Liver (tissue), 3 donors: ENCODE data around the gene FREM2.

Source experiments
- EGR1 ChIP-seq, 2 donors: IDR thresholded peaks; 2 replicates each; pipeline ENCODE4 v1.6.1; 2016 to 2018; ENCODE audit warnings: antibody characterized with exemption in 2 of 2, low read depth in 2 of 2
- GABPA ChIP-seq, 2 donors: IDR thresholded peaks in 1 of 2; conservative IDR thresholded peaks in 1 of 2; 2 replicates each; pipeline ENCODE4 v1.6.1; 2016; ENCODE audit warnings: antibody characterized with exemption in 2 of 2, mild to moderate bottlenecking in 1 of 2, moderate library complexity in 1 of 2
- HNF4G ChIP-seq: IDR thresholded peaks from 2 replicates; pipeline ENCODE4 v1.6.1; 2016; ENCODE audit warnings: antibody characterized with exemption
- JUND ChIP-seq, 2 donors: IDR thresholded peaks; 2 replicates each; pipeline ENCODE4 v1.6.1; 2016; ENCODE audit warnings: antibody characterized with exemption in 2 of 2
- RAD21 ChIP-seq, 2 donors: IDR thresholded peaks; 2 replicates each; pipeline ENCODE4 v1.6.1; 2016; ENCODE audit warnings: antibody characterized with exemption in 2 of 2, mild to moderate bottlenecking in 2 of 2
- RXRA ChIP-seq, 2 donors: IDR thresholded peaks; 2 replicates each; pipeline ENCODE4 v1.6.1; 2017 to 2018; ENCODE audit warnings: antibody characterized with exemption in 2 of 2, mild to moderate bottlenecking in 1 of 2
- SP1 ChIP-seq: IDR thresholded peaks from 2 replicates; pipeline ENCODE4 v1.6.1; 2018; ENCODE audit warnings: antibody characterized with exemption, mild to moderate bottlenecking
- TAF1 ChIP-seq: conservative IDR thresholded peaks from 2 replicates; pipeline ENCODE4 v1.6.1; 2016; ENCODE audit warnings: antibody characterized with exemption, mild to moderate bottlenecking
- YY1 ChIP-seq: IDR thresholded peaks from 2 replicates; pipeline ENCODE4 v1.6.1; 2016; ENCODE audit warnings: antibody characterized with exemption, mild to moderate bottlenecking
- TF ChIP-seq, protein P1 (sequence below): fragments of 150-350 bp; IDR thresholded peaks from 2 replicates; pipeline ENCODE4 v1.5.1; 2017; ENCODE audit warnings: improper control_type of control experiment, low read depth, low read length; ENCODE audit not compliant: missing input control
- TF ChIP-seq, protein P2 (sequence below): IDR thresholded peaks from 2 replicates; pipeline ENCODE4 v1.6.1; 2016; ENCODE audit warnings: antibody characterized with exemption
- TF ChIP-seq, protein P3 (sequence below): IDR thresholded peaks from 2 replicates; pipeline ENCODE4 v1.6.1; 2016; ENCODE audit warnings: antibody characterized with exemption, mild to moderate bottlenecking
- TF ChIP-seq, protein P4 (sequence below): IDR thresholded peaks from 2 replicates; pipeline ENCODE4 v1.6.1; 2016; ENCODE audit warnings: antibody characterized with exemption
- TF ChIP-seq, protein P5 (sequence below): IDR thresholded peaks from 2 replicates; pipeline ENCODE4 v1.6.1; 2016; ENCODE audit warnings: antibody characterized with exemption
- donor health status: healthy.
- donor health status: healthy.

DNA sequence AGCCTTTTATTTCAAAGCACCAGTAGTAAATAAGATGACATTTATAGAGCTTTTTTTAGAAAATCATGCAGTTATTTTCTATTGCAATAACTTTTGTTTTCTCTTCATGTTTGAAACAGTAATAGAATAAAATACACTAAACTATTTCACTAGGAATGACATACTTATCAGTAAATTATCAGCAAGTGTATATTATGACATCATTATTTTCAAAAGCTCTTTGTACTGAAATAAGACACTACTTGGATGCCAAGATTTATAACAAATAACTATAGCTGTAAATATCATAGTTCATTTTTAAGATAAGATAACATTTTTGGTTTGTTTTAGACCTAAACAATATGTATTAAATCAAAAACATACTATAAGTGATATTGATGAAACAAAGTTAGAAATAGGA is 246.9 kb downstream of the FREM2 start:
- TF ChIP-seq, protein P1, sequence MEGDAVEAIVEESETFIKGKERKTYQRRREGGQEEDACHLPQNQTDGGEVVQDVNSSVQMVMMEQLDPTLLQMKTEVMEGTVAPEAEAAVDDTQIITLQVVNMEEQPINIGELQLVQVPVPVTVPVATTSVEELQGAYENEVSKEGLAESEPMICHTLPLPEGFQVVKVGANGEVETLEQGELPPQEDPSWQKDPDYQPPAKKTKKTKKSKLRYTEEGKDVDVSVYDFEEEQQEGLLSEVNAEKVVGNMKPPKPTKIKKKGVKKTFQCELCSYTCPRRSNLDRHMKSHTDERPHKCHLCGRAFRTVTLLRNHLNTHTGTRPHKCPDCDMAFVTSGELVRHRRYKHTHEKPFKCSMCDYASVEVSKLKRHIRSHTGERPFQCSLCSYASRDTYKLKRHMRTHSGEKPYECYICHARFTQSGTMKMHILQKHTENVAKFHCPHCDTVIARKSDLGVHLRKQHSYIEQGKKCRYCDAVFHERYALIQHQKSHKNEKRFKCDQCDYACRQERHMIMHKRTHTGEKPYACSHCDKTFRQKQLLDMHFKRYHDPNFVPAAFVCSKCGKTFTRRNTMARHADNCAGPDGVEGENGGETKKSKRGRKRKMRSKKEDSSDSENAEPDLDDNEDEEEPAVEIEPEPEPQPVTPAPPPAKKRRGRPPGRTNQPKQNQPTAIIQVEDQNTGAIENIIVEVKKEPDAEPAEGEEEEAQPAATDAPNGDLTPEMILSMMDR: no peak
- TF ChIP-seq HNF4G (no peak), RAD21 (IDR thresholded peaks at IDR 0.05) (no peak), EGR1 (IDR thresholded peaks at IDR 0.05; ENCODE audit: low read depth in 2 of 2) (no peak), YY1 (no peak), JUND (IDR thresholded peaks at IDR 0.05) (no peak), GABPA (IDR thresholded peaks at IDR 0.05 in 1 of 2, conservative IDR thresholded peaks at IDR 0.05 in 1 of 2) (no peak), TAF1 (no peak), SP1 (no peak), RXRA (IDR thresholded peaks at IDR 0.05) (no peak)
- TF ChIP-seq, protein P2, sequence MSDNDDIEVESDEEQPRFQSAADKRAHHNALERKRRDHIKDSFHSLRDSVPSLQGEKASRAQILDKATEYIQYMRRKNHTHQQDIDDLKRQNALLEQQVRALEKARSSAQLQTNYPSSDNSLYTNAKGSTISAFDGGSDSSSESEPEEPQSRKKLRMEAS: no peak
- TF ChIP-seq, protein P3, sequence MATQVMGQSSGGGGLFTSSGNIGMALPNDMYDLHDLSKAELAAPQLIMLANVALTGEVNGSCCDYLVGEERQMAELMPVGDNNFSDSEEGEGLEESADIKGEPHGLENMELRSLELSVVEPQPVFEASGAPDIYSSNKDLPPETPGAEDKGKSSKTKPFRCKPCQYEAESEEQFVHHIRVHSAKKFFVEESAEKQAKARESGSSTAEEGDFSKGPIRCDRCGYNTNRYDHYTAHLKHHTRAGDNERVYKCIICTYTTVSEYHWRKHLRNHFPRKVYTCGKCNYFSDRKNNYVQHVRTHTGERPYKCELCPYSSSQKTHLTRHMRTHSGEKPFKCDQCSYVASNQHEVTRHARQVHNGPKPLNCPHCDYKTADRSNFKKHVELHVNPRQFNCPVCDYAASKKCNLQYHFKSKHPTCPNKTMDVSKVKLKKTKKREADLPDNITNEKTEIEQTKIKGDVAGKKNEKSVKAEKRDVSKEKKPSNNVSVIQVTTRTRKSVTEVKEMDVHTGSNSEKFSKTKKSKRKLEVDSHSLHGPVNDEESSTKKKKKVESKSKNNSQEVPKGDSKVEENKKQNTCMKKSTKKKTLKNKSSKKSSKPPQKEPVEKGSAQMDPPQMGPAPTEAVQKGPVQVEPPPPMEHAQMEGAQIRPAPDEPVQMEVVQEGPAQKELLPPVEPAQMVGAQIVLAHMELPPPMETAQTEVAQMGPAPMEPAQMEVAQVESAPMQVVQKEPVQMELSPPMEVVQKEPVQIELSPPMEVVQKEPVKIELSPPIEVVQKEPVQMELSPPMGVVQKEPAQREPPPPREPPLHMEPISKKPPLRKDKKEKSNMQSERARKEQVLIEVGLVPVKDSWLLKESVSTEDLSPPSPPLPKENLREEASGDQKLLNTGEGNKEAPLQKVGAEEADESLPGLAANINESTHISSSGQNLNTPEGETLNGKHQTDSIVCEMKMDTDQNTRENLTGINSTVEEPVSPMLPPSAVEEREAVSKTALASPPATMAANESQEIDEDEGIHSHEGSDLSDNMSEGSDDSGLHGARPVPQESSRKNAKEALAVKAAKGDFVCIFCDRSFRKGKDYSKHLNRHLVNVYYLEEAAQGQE: no peak
- TF ChIP-seq, protein P4, sequence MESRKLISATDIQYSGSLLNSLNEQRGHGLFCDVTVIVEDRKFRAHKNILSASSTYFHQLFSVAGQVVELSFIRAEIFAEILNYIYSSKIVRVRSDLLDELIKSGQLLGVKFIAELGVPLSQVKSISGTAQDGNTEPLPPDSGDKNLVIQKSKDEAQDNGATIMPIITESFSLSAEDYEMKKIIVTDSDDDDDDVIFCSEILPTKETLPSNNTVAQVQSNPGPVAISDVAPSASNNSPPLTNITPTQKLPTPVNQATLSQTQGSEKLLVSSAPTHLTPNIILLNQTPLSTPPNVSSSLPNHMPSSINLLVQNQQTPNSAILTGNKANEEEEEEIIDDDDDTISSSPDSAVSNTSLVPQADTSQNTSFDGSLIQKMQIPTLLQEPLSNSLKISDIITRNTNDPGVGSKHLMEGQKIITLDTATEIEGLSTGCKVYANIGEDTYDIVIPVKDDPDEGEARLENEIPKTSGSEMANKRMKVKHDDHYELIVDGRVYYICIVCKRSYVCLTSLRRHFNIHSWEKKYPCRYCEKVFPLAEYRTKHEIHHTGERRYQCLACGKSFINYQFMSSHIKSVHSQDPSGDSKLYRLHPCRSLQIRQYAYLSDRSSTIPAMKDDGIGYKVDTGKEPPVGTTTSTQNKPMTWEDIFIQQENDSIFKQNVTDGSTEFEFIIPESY: no peak
- TF ChIP-seq, protein P5, sequence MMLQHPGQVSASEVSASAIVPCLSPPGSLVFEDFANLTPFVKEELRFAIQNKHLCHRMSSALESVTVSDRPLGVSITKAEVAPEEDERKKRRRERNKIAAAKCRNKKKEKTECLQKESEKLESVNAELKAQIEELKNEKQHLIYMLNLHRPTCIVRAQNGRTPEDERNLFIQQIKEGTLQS: no peak
